B cell (primary cell): ENCODE data around the gene COA7.

ENCODE experiments used
- CTCF ChIP-seq: fragments of 200-600 bp; IDR thresholded peaks from one replicate; pipeline ENCODE4 v1.8.0; 2022; ENCODE audit warnings: antibody characterized with exemption, mild to moderate bottlenecking
- EZH2 ChIP-seq: IDR thresholded peaks from 2 replicates; pipeline ENCODE4 v1.6.1; 2012; ENCODE audit warnings: borderline replicate concordance, low read depth, mild to moderate bottlenecking, moderate library complexity, low read length; ENCODE audit not compliant: insufficient read depth, poor library complexity, severe bottlenecking

GRCh38 chr1:52659851-52660596 is 38.1 kb downstream of the COA7 start:
- TF ChIP-seq CTCF (no peak), EZH2 (no peak)
